ENCODE results near the gene PCDHB15. TPM values are rescaled to one million over a fixed set of nuclear protein-coding genes. Genes with fewer than 3 reads are reported as not detected.

PCDHB15 gene
- total RNA-seq, 2 donors from 2014 or later: 3.7 to 9.8 TPM

DNA sequence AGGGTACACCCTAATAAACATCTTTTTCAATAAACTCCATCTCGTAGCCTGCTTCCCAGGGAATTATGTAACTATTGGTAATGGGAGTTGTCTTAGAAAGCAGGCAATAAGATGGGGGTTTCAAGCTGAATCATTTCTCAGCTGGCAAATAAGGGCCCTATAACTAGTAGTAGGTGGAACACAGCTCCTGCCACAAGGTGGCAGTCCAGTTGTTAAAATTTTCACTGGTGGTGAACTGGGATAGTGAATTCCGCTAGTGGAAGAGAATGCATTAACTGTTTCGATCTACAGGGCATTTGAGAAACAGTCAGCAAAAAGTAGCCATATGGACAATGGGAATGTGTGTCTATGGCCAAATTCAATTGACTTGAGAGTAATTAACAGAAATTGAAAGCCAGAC lies 27.7 kb downstream of the PCDHB15 start:
- WGBS, 2 experiments (ENCODE audit: insufficient coverage in 1 of 2, insufficient read length in 1 of 2): 82 to 93% methylated on average over 2 to 3 of the region's 3 CpGs
- H3K36me3 Mint-ChIP-seq (ENCODE audit: low read depth): peaks cover 11% of the 10 kb centered on the region
- H3K9me3 Mint-ChIP-seq: peaks cover 54% of the 10 kb centered on the region

DNA sequence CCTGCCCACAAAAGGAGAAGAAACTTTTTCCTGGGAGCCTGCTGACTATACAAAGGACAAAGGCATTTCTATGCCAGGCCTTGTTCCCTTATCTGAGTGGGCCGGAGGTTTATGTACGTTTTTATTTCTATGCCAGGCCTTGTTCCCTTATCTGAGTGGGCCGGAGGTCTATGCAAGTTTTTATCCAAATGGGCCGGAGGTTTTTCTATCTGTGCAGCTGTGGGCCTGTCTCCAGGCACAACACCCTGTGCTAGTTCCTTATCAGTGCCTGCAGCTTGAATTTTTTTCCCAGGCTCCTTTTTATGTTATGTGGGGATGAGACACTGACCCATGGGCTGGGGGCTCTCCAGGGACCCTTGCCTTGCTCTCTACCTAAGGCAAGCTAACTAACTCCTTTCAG lies 53.2 kb downstream of the PCDHB15 start:
- TF ChIP-seq CTCF (conservative IDR thresholded peaks at IDR 0.05): no peak
- H3K27ac ChIP-seq (ENCODE audit: low read depth, low read length): no peak overlapping the region
- H3K4me3 Mint-ChIP-seq: no peak overlapping the region

More for the DNA sequence above, 27.7 kb downstream of the PCDHB15 start:
- no peaks in the 10 kb centered on the region for H3K27me3 Mint-ChIP-seq (ENCODE audit: insufficient read depth)
- Histone ChIP-seq H3K4me3 (ENCODE audit: low read length) (no peak overlapping the region), H3K36me3 (ENCODE audit: control insufficient read depth, insufficient read depth, low read length) (no peaks in the 10 kb centered on the region), H3K9me3 (ENCODE audit: control insufficient read depth, low read length) (peaks cover 50% of the 10 kb centered on the region), H3K27me3 (ENCODE audit: control insufficient read depth, insufficient read depth, low read length, poor library complexity, severe bottlenecking) (no peaks in the 10 kb centered on the region), H3K27ac (ENCODE audit: low read depth, low read length) (no peak overlapping the region), H3K4me1 (ENCODE audit: control insufficient read depth, insufficient read depth, low read length) (no peaks in the 10 kb centered on the region), H3K9ac (ENCODE audit: extremely low read depth, low read length, poor library complexity, severe bottlenecking) (no peak overlapping the region)
- H3K4me1 Mint-ChIP-seq: no peaks in the 10 kb centered on the region
- TF ChIP-seq CTCF (conservative IDR thresholded peaks at IDR 0.05): peak; percentile 69
- H3K4me3 Mint-ChIP-seq: no peak overlapping the region
- H3K27ac Mint-ChIP-seq: no peak overlapping the region
- DNase-seq: peak; percentile 66

More for the DNA sequence above, 53.2 kb downstream of the PCDHB15 start:
- Histone ChIP-seq H3K36me3 (ENCODE audit: control insufficient read depth, insufficient read depth, low read length) (no peaks in the 10 kb centered on the region), H3K9ac (ENCODE audit: extremely low read depth, low read length, poor library complexity, severe bottlenecking) (no peak overlapping the region), H3K27me3 (ENCODE audit: control insufficient read depth, insufficient read depth, low read length, poor library complexity, severe bottlenecking) (no peaks in the 10 kb centered on the region), H3K4me1 (ENCODE audit: control insufficient read depth, insufficient read depth, low read length) (no peaks in the 10 kb centered on the region), H3K4me3 (ENCODE audit: low read length) (no peak overlapping the region), H3K9me3 (ENCODE audit: control insufficient read depth, low read length) (peaks cover 13% of the 10 kb centered on the region)
- H3K27ac Mint-ChIP-seq: peak overlapping the region; percentile 11
- H3K9me3 Mint-ChIP-seq: peaks cover under 1% of the 10 kb centered on the region
- no peaks in the 10 kb centered on the region for H3K4me1 Mint-ChIP-seq
- no peaks in the 10 kb centered on the region for H3K27me3 Mint-ChIP-seq (ENCODE audit: insufficient read depth)
- 88% methylated on average over 3 to 4 of the region's 4 CpGs for WGBS, 2 experiments (ENCODE audit: insufficient coverage in 1 of 2, insufficient read length in 1 of 2)
- peaks cover 5% of the 10 kb centered on the region for H3K36me3 Mint-ChIP-seq (ENCODE audit: low read depth)
- DNase-seq: no peak

Other genes with a start within 250 kb of the PCDHB15 start
- gene PCDHB1, start 194.0 kb upstream of the PCDHB15 start, total RNA-seq: under 1 TPM in 1 of 2 donors, not detected in 1; 0.04 TPM
- 10 to 100 TPM; 28.4 to 32.1 TPM for gene PCDHB2, start 150.8 kb upstream of the PCDHB15 start, total RNA-seq
- gene PCDHB3, start 144.9 kb upstream of the PCDHB15 start, total RNA-seq: 10 to 100 TPM in 1 of 2 donors, 1 to 10 TPM in 1; 4.3 to 17.7 TPM
- gene PCDHB4, start 123.6 kb upstream of the PCDHB15 start, total RNA-seq: 1 to 10 TPM; 1.7 to 3.3 TPM
- 10 to 100 TPM in 1 of 2 donors, 1 to 10 TPM in 1; 2.4 to 43.5 TPM for gene PCDHB5, start 110.2 kb upstream of the PCDHB15 start, total RNA-seq
- gene PCDHB6, start 95.3 kb upstream of the PCDHB15 start, total RNA-seq: 1 to 10 TPM in 1 of 2 donors, under 1 TPM in 1; 0.66 to 2.0 TPM
- under 1 TPM; 0.42 to 0.75 TPM for gene PCDHB7, start 72.8 kb upstream of the PCDHB15 start, total RNA-seq
- gene PCDHB8, start 67.6 kb upstream of the PCDHB15 start, total RNA-seq: 1 to 10 TPM in 1 of 2 donors, under 1 TPM in 1; 0.71 to 3.6 TPM
- 10 to 100 TPM in 1 of 2 donors, 1 to 10 TPM in 1; 9.7 to 14.8 TPM for gene PCDHB16, start 63.0 kb upstream of the PCDHB15 start, total RNA-seq
- gene PCDHB9, start 58.2 kb upstream of the PCDHB15 start, total RNA-seq: 1 to 10 TPM; 3.2 to 5.1 TPM
- gene PCDHB10, start 53.0 kb upstream of the PCDHB15 start, total RNA-seq: 1 to 10 TPM; 2.9 to 3.5 TPM
- 1 to 10 TPM; 2.6 to 4.7 TPM for gene PCDHB11, start 45.8 kb upstream of the PCDHB15 start, total RNA-seq
- 1 to 10 TPM; 1.6 to 5.0 TPM for gene PCDHB12, start 36.7 kb upstream of the PCDHB15 start, total RNA-seq
- gene PCDHB13, start 31.5 kb upstream of the PCDHB15 start, total RNA-seq: 1 to 10 TPM; 1.8 to 3.3 TPM
- 1 to 10 TPM; 2.6 to 2.8 TPM for gene PCDHB14, start 22.1 kb upstream of the PCDHB15 start, total RNA-seq
- under 1 TPM; 0.55 to 0.68 TPM for gene SLC25A2, start 58.7 kb downstream of the PCDHB15 start, total RNA-seq
- 10 to 100 TPM; 85.4 to 99.0 TPM for gene TAF7, start 75.4 kb downstream of the PCDHB15 start, total RNA-seq
- gene PCDHGA1, start 85.1 kb downstream of the PCDHB15 start, total RNA-seq: 1 to 10 TPM in 1 of 2 donors, under 1 TPM in 1; 0.38 to 2.2 TPM
- gene PCDHGA2, start 93.4 kb downstream of the PCDHB15 start, total RNA-seq: 1 to 10 TPM in 1 of 2 donors, under 1 TPM in 1; 0.09 to 2.0 TPM
- 1 to 10 TPM in 1 of 2 donors, not detected in 1; 4.3 TPM for gene PCDHGA3, start 98.4 kb downstream of the PCDHB15 start, total RNA-seq
- gene PCDHGB1, start 104.7 kb downstream of the PCDHB15 start, total RNA-seq: 1 to 10 TPM; 1.4 to 6.6 TPM
- 1 to 10 TPM in 1 of 2 donors, under 1 TPM in 1; 0.86 to 5.0 TPM for gene PCDHGA4, start 109.6 kb downstream of the PCDHB15 start, total RNA-seq
- gene PCDHGB2, start 114.6 kb downstream of the PCDHB15 start, total RNA-seq: 1 to 10 TPM; 1.6 to 5.2 TPM
- gene PCDHGA5, start 118.8 kb downstream of the PCDHB15 start, total RNA-seq: 1 to 10 TPM in 1 of 2 donors, under 1 TPM in 1; 0.51 to 3.0 TPM
- 1 to 10 TPM in 1 of 2 donors, under 1 TPM in 1; 0.40 to 4.6 TPM for gene PCDHGB3, start 124.8 kb downstream of the PCDHB15 start, total RNA-seq
- 1 to 10 TPM in 1 of 2 donors, under 1 TPM in 1; 0.55 to 3.8 TPM for gene PCDHGA6, start 128.5 kb downstream of the PCDHB15 start, total RNA-seq
- 1 to 10 TPM in 1 of 2 donors, under 1 TPM in 1; 0.40 to 1.9 TPM for gene PCDHGA7, start 137.3 kb downstream of the PCDHB15 start, total RNA-seq
- 10 to 100 TPM; 10.7 to 13.9 TPM for gene PCDHGB4, start 142.3 kb downstream of the PCDHB15 start, total RNA-seq
- 1 to 10 TPM; 1.1 to 3.0 TPM for gene PCDHGA8, start 147.2 kb downstream of the PCDHB15 start, total RNA-seq
- gene PCDHGB5, start 152.6 kb downstream of the PCDHB15 start, total RNA-seq: 10 to 100 TPM in 1 of 2 donors, 1 to 10 TPM in 1; 1.3 to 17.3 TPM
- 1 to 10 TPM in 1 of 2 donors, under 1 TPM in 1; 0.89 to 7.3 TPM for gene PCDHGA9, start 157.4 kb downstream of the PCDHB15 start, total RNA-seq
- gene PCDHGB6, start 162.6 kb downstream of the PCDHB15 start, total RNA-seq: 10 to 100 TPM in 1 of 2 donors, 1 to 10 TPM in 1; 8.3 to 10.8 TPM
- 10 to 100 TPM in 1 of 2 donors, 1 to 10 TPM in 1; 3.2 to 20.7 TPM for gene PCDHGA10, start 167.6 kb downstream of the PCDHB15 start, total RNA-seq
- gene PCDHGB7, start 172.3 kb downstream of the PCDHB15 start, total RNA-seq: 10 to 100 TPM; 15.3 to 19.3 TPM
- gene PCDHGA11, start 175.7 kb downstream of the PCDHB15 start, total RNA-seq: 10 to 100 TPM in 1 of 2 donors, 1 to 10 TPM in 1; 8.5 to 10.6 TPM
- gene PCDHGA12, start 185.1 kb downstream of the PCDHB15 start, total RNA-seq: 1 to 10 TPM; 1.4 to 4.1 TPM
- 10 to 100 TPM; 13.9 to 27.6 TPM for gene PCDHGC3, start 230.6 kb downstream of the PCDHB15 start, total RNA-seq
- 1 to 10 TPM; 2.6 to 3.0 TPM for gene PCDHGC4, start 239.6 kb downstream of the PCDHB15 start, total RNA-seq
- gene PCDHGC5, start 243.7 kb downstream of the PCDHB15 start, total RNA-seq: 1 to 10 TPM in 1 of 2 donors, under 1 TPM in 1; 0.71 to 1.8 TPM

Measured in endodermal cell (in vitro differentiated cells).